Loucy (cell line): ENCODE data around the gene AP1M2.

Experiments used
- CTCF ChIP-seq: fragments of 200-600 bp; sonication (generic); conservative IDR thresholded peaks from 2 replicates; pipeline ENCODE4 v1.5.1; 2014; ENCODE audit warnings: mild to moderate bottlenecking, antibody characterized with exemption, low read length
- EZH2phosphoT487 ChIP-seq: fragments of 200-600 bp; IDR thresholded peaks from 2 replicates; pipeline ENCODE4 v1.6.1; 2018; ENCODE audit warnings: antibody characterized with exemption, mild to moderate bottlenecking, moderate library complexity, borderline replicate concordance

GRCh38 chr19:10602330-10603083, 15.4 kb upstream of the AP1M2 start:
- TF ChIP-seq CTCF (no peak), EZH2phosphoT487 (no peak)
